ENCODE data around the gene MAN1B1.
A peak's percentile ranks its signal among the peaks of the same experiment; 100 is the strongest.
"Not testable (repeated sequence)": the region's sequence is repeated elsewhere in the genome, so short reads cannot be mapped to it uniquely, and the experiment has no call there.

The MAN1B1 gene

GRCh38 chr9:137129456-137130175 is 42.8 kb downstream of the MAN1B1 start:
- peak; percentile 78 to 96 (median 96) for DNase-seq

DNA sequence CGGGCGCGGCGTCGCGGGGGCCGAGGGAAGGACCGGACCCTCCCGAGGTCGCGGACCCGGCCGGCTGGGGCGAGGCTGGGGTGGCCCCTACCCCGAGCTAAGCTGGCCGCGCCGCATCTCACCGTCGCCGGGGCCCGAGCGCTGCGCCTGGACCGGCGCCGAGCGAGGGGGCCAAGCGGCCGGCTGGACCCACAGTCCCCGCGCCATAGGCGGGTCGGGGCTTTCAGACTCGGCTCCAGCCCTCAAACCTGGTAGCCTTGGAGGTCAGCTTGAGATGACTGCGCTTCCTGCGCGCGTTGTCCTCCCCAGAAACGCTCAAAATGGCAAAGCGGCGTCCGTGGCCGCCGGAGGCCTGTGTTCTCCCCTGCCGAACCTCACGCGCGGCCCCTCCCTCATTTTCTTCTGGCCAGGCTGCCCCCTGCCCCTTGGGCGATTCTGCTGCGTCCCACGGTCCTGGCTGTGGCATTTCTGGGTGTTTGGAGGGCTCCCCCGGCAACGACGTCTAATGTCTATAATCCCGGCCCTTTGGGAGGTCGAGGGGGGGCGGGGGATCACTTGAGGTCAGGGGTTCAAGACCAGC is 43.5 kb downstream of the MAN1B1 start:
- peak in 1 of 3 experiments; percentile 65 for DNase-seq

GRCh38 chr9:137134191-137134590 is 47.4 kb downstream of the MAN1B1 start:
- DNase-seq: no peak

GRCh38 chr9:137135154-137135553 is 48.4 kb downstream of the MAN1B1 start:
- not testable (repeated sequence) for DNase-seq

GRCh38 chr9:137136261-137136880 is 49.6 kb downstream of the MAN1B1 start:
- peak in 2 of 3 experiments; percentile 20 to 33 for DNase-seq

DNA sequence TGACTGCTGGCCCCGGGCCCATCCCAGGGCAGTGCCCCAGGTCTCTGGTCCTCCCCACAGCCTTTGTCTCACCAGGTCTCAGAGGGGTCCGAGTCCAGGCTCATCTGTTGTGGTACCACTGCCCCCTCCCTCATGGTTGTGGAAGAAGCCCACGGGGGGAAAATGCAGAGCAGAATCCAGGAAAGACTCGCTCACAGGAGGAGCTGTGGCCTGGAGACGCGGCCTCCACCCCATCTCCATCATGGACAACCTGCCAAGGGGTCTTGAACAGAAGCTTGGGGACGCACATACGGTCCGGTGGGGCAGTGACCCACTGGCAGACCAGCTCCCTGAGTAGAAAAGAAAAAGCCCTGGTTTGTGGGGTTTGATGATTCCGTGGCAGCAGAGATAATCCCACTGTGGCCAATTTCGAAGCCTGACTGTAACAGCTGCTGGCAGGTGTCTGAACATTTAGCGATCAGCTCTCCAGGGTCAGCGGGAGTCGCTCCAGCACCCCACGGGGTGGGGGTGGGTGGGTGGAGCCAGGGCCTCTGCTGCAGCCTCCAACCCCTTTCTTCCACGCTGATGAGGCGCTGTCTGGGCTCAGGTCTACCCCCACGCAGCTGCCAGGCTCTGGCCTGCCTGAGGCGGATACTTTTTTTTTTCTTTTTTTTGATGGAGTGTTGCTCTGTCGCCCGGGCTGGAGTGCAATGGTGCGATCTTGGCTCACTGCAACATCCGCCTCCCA is 50.3 kb downstream of the MAN1B1 start:
- DNase-seq: peak in 2 of 3 experiments; percentile 38 to 70

DNA sequence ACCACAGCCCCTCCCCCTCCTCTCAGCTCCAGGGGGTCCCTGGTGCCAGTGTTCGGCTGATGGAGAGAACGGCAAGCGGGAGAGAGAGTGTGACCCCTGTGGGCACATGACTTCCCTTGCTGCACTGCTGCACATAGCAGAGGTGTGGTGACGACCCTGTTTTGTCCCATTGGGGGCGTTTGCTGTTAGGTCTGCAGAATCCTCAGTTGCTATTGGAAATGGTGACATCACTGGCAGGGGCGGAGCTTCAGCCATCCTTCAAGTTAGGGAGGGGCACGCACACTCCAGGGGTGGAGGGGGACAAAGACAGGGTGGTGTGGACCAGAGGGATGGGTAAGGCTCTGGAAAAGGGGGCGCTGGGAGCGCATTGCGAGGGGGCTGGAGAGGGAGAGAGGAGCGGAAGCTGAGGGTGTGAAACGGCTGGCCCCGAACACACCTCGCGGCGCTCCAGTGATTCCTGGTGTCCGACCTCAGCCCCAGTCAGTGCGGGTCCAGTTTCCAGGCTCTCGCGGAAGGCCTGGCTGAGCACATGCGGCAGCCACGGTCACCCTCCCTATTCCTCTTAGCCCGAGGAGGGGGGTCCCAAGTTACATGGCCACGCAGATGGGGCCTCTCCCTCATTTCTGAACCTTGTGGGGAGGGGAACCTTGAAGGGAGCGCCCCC is 51.4 kb downstream of the MAN1B1 start:
- DNase-seq: peak in 2 of 3 experiments; percentile 62 to 78

- peak in 1 of 3 experiments; percentile 45 for DNase-seq
These were observed 52.1 kb downstream of the MAN1B1 start, which contains the start of gene GRIN1 for GRCh38 chr9:137138722-137139467. TSS of gene GRIN1 (plus strand) at chr9:137139154. CDS start at chr9:137139487, 333 bp downstream.

DNA sequence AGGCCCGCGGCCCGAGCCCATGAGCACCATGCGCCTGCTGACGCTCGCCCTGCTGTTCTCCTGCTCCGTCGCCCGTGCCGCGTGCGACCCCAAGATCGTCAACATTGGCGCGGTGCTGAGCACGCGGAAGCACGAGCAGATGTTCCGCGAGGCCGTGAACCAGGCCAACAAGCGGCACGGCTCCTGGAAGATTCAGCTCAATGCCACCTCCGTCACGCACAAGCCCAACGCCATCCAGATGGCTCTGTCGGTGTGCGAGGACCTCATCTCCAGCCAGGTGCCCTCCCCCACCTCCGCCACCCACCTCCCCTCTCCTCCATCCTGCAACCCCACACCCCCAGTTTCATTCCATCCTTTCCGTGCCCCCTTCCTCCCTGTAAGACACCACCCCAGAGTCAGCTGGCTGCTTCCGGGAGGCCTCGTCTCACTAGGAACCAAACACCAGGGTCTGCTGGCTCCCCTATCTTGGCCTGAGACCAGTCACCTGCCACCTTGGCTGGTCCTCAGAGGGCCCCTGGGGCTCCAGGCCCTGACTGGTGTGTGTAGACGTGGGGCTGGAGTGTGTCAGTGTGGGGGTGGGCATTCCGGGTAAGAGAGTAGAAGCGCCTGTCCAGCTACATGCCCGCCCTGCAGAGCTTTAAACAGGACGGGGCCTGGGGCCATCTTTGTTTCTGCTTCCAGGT is 52.8 kb downstream of the MAN1B1 start:
- DNase-seq: no peak

DNA sequence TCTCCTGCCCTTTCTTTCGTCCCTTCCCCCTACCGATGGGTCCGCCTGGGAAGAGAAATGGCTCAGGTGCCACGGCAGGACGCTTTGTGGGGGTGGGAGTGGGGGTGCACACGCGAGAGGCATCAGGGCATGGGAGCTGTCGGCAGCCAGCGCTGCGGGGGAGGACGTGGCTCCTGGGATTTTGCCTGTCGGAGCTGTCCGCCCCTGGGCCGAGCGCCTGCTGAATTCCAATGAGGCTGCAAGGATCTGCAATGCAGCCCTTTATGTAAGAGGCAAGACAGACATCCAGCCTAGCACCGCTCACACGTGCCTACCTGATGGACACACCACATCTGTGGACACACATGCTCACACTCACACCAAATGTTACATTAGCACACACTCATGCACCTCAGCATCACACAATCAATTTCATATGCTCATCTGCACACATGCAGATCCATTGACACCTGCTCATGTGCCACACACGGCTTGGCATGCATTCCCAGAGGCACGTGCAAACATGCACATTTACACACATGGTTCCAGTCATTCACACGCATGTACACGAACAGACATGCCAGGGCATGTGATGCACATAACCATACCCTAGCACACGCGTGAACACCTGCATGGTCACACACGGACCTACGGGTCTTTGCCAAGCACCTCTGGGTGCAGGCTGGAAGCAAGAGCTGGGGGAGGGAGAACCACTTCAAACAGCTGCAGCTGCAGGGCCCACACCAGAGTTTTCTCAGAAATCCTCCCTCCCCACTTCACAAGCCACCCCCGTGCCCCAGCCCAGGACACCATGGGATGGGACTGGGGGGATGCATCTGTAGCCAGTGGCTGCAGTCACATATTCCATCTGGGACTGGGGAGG is 53.6 kb downstream of the MAN1B1 start:
- no peak for DNase-seq

DNA sequence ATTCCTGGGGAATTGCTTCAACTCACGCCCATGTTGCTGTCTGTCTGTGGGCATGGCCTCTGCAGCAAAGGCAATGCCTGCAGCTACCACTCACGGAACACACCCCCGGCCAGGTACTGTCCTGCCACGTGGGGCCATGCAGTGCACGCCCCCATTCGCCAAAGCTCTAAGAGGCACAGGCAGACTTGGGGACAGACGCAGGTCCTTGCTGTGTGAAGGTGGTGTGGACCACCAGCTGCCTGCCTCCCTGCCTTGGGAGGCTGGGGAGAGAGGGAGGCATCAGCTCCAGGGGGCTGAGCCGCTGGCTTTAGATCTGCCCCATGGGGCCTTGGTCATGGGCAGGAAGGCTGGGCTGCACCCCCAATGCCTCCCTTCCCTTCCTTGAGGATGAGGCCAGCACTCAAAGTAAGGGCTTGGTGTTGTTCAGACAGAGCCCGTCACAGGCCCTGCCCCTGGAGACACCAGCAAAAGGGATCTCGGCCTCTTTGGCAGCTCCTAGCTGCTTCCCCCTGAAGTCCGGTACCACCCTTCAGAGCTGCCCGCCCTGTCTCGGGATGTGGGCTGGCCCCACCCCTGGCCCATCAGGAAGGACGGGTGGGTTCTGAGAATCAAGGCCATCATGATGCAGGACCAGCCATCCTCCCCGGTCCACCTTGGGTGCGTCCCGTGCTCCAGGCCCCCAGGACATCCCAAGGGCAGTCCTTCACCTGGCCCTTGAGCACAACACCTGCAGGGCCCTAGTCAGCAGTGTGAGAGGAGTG is 54.4 kb downstream of the MAN1B1 start:
- DNase-seq: no peak

DNA sequence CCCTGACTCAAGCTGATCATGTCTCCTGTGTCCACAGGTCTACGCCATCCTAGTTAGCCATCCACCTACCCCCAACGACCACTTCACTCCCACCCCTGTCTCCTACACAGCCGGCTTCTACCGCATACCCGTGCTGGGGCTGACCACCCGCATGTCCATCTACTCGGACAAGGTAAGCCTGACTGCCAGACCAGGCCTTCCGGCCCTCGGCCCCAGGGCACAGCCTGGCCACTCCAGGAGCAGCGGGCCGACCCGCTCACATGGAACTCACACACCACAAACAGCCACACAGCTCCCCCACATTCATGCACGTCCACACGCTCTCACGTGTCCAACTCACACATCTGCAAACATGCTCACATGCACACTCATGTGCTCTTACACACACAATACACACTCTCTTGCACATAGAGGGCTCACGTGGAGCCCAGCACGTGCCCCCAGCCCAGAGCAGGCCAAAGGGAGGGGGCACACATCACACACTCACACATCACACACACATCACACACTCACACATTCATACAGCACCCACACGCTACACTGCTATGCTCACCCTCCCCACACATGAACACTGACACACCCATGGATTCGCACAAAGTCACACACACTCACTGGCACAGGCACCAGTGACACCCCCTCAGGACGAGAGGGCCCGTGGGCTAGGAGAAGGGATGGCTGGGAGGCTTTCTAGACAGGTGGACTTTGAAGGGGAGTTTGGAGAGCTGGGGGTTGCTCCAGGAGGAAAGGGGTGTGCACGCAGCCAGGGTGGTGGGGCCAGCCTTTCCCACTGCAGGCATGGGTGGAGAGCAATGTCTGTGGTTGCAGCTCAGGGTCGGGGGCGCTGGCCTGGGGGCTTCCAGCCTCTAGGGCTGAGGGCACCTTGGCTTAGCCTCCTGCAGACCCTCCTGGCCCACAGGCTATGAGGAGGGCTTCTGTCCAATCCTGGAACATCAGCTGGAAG is 55.5 kb downstream of the MAN1B1 start:
- no peak for DNase-seq

- no peak for DNase-seq
These were observed 56.7 kb downstream of the MAN1B1 start for GRCh38 chr9:137143459-137143858.

DNA sequence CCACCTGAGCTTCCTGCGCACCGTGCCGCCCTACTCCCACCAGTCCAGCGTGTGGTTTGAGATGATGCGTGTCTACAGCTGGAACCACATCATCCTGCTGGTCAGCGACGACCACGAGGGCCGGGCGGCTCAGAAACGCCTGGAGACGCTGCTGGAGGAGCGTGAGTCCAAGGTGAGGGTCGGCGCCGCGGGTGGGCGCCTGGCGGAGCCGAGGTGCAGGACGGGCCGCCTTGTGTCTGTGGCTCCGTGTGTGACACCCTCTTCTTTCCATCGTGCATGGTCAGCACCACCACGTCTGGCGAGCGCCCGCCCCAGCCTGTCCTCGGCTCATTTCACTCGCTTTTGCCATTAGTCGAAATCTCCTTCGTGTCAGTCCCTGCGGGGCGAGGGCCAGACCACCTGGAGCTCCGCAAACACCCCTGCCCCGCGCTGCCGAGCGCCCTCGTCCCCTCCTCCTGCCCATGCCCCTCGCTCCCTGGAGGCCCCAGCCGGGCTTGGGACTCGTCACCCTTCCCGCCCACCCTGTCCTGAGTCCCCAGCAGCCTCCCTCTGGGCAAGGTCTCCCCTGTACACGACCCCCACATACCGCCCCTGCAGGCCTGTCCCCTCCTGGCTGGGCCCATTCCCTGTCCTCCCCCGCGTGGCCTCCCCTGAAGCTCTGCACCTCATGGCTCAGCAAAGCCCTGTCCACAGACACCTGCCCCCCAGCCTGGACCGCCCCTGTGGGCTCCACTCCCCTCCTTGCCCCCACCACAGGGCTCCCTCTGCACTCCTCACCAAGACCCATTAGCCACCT is 59.1 kb downstream of the MAN1B1 start:
- no peak for DNase-seq

GRCh38 chr9:137146527-137146918 is 59.7 kb downstream of the MAN1B1 start:
- DNase-seq: no peak

- DNase-seq: no peak
These were observed 60.5 kb downstream of the MAN1B1 start for GRCh38 chr9:137147091-137147792.

GRCh38 chr9:137147793-137148160 is 61.0 kb downstream of the MAN1B1 start:
- DNase-seq: no peak
